ENCODE data around the gene STX1A.
"Not testable (repeated sequence)": the region's sequence is repeated elsewhere in the genome, so short reads cannot be mapped to it uniquely, and the experiment has no call there.

Gene STX1A

DNA sequence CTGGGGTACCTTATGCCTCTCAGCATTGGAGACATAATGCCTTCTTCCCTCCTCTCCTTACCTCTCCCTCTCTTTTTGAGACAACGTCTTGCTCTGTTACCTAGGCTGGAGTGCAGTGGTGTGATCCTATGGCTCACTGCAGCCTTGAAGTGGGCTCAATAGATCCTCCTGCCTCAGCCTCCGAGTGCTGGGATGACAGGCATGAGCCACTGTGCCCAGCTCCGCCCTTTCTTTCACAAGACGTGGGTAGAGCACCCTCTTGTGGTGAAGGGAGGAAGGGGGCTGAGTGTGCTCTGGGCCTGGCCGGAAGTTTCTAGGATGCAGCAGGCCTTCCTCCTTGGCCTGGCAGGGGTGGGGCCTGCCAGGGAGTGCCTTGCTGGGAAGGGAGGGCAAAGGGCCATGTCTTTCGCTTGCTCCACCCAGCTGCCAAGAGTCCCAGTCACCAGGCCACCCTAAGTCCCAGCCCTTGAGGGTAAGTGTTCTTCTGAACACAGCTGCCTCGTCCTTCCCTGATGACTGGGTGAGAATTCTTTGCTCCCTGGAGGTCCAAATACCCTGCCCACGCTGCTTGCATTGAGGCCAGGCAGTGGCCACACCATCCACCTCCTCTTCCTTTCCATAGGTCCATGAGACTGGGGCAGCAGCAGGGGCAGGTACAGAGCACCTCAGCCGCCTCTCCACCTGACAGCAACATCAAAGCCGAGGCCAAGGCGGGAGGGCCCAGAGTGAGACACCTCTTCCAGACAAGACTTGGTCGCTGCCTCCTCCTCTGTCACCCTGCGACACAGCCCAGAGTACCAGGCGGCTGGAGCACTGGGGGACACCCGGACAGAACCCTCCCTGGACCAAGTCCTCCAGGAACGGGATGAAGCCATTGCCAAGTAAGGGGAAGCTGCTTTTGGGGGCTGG lies 15.4 kb upstream of the STX1A start:
- DNase-seq = peak; percentile 95

DNA sequence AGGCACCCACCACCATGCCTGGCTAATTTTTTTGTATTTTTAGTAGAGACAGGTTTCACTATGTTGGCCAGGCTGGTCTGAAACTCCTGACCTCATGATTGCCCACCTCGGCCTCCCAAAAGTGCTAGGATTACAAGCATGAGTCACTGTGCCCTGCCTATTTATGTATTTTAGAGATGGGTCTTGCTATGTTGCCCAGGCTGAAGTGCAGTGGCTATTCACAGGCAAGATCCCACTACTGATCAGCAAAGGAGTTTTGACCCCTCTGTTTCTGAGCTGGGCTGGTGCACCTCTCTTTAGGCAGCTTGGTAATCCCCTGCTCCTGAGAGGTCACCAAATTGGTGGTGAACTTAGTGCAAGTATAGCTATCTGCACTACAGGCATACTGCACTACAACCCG lies 12.9 kb upstream of the STX1A start:
- DNase-seq = no peak

DNA sequence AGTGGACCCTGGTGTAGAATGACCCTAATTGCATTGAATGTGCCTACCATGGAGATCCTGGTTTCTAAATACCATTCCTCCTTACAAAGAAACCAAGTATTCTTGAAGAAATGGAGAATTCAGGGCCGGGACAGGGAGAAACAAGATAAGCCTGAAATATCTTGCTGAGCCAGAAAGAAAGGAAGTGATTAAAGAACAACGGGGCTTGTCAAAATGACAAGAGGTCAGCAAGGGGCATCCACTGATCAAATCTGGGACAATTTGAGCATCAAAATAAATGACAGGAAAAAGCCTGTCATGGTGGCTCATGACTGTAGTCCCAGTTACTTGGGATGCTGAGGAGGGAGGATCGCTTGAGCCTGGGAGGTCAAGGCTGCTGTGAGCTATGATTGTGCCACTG lies 11.0 kb upstream of the STX1A start:
- DNase-seq = no peak

DNA sequence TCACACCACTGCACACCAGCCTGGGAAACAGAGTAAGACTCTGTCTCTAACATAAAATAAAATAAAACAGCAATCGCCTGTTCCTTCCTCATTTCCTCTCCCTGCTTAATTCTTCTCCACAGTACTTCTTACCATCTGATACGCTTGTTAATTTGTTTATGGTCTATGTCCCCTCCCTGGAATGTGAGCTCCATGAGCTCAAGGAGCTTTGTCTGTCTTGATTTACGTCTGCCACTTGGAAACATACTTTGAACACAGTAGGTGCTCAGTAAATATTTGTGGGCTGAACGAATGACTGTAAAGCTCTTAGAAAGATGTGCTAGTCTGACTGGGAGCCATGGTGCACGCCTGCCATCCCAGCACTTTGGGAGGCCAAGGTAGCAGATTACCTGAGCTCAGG lies 9.1 kb upstream of the STX1A start:
- DNase-seq = no peak

DNA sequence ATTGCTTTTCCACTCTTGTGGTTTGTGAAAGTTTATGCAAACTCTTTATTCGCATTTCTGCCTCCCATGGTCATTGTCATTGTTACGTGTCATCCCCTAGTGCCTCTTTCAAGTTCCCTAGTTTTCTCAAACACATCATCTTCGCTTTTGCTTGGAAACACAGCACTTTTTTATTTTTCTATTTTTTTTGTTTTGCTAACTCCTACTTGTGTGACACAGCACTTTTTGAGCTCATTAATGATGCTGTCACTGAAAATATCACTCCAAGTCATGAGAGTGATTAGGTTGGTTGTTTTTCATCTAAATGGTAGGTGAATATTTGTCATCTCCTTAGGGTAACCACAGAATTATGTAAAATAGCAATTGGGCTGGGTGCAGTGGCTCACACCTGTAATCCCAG lies 8.5 kb upstream of the STX1A start:
- DNase-seq = no peak

DNA sequence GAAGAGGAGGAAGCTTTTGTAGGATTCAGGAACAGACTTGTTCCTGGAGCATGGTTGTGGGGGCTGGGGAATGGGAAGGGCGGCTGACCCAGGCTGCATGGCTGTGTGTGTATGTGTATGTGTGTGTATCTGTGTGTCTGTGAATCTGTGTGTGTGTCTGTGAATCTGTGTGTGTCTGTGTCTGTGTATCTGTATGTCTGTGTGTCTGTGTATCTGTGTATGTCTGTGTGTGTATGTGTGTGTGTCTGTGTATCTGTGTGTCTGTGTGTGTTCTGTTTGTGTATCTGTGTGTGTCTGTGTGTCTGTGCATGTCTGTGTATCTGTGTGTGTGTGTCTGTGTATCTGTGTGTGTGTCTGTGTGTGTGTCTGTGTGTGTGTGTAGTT lies 6.6 kb upstream of the STX1A start:
- no peak for DNase-seq

DNA sequence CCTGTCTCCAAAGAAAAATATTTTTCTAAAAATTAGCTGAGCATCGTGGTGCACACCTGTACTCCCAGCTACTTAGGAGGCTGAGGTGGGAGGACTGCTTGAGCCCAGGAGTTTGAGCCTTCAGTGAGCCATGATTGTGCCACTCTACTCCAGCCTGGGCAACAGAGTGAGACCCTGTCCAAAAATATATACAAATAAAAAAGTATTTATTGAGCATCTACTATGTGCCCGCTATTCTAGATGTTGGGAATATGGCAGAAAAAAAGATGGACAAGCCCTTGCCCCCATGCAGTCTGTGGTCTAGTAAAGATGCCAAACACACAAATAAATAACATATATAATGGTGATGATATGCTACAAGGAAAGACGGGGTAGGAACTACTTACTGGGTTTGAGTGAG lies 4.3 kb upstream of the STX1A start:
- DNase-seq = no peak

DNA sequence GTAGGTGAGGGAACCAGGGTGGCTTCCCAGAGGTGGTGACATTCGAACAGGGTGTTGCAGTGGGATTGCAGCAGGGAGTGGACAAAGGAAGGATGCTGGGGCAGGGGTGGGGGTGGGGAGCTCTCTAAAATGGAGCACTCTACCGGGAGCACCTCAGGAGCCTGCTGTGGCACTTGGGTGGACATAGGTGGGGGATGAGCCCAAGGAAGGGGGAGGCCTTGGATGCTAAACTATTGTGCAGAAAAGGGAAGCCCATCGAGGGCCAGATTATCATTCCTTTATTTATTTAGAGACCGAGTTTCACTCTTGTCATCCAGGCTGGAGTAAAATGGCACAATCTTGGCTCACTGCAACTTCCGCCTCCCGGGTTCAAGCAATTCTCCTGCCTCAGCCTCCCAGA lies 3.3 kb upstream of the STX1A start:
- no peak for DNase-seq

DNA sequence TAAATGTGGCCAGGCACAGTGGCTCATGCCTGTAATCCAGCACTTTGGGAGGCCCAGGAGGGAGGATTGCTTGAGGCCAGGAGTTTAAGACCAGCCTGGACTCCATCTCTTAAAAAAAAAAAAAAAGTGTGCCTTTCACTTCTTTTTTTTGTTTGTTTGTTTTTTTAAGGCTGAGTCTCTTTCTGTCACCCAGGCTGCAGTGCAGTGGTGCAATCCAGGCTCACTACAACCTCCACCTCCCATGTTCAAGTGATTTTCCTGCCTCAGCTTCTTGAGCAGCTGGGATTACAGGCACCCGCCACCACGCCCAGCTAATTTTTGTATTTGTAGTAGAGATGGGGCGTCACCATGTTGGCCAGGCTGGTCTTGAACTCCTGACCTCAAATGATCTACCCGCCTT lies 2.7 kb upstream of the STX1A start:
- not testable (repeated sequence) for DNase-seq

DNA sequence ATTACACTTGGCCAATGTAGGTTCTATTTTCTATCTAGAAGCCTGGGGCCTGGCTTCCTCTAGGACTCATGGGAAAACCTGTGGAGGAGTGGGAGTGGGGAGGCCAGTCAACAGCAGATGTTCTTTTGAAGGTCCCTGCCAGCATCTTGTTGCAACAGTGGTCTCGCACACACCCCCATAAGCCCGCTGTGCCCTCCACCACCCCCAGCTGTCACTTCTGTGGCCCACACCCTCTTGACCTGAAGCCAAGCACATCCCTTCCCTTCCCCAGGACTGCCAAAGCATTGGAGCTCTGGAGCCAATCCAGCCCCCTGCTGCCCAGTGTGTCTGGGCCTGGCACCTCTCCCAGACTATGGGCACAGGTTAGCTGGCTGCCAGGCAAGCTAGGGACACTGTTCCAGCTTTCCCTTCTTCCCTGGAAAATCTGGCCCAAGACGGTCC lies 1.9 kb upstream of the STX1A start:
- no peak for DNase-seq

DNA sequence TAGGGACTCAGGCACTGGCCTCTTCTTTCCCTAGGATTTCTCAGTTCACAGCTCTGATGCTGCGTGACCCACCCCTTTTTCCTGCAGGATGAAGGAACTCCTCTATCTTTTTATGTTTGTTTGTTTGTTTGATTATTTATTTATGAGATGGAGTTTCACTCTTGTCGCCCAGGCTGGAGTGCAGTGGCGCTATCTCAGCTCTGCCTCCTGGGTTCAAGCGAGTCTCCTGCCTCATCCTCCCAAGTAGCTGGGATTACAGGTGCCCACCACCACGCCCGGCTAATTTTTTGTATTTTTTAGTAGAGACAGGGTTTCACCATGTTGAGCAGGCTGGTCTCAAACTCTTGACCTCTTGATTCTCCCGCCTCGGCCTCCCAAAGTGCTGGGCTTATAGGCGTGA lies 974 bp upstream of the STX1A start:
- DNase-seq = not testable (repeated sequence)

DNA sequence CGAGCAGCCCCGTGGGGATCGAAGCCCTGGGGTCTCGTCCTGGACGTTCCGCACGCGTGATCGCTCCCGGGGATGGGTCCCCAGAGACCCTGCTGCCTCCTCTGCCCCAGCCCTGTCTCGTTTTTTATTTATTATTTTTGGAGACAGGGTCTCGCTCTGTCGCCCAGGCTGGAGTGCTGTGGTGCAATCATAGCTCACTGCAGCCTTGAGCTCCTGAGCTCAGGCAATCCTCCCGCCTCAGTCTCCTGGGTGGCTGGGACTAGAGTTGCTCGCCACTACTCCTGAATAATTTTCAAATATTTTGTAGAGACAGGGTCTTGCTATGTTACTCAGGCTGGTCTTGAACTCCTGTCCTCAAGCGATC lies 319 bp upstream of the STX1A start:
- no peak for DNase-seq

DNA sequence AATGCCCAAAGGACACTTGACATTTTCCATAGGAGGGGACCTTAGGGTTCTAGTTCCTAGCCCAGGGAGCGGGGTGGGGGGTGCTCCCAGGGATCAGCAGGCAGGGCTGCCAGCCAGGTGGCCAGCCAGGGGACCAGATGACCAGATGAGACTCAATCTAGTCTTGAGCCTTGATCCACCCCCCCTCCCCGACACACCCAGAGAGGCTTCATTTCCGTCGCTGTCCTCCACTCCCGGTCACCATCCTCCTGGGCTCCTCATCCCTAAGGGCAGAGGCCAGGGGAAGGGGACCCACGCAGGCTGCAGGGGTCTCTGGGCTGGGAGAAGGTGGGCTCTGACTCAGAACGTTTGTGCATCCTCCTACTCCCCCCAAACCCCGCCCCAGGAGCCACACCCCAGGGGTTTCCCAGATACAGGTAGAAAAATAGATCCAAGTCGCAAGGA lies 1.0 kb downstream of the STX1A start:
- no peak for DNase-seq

DNA sequence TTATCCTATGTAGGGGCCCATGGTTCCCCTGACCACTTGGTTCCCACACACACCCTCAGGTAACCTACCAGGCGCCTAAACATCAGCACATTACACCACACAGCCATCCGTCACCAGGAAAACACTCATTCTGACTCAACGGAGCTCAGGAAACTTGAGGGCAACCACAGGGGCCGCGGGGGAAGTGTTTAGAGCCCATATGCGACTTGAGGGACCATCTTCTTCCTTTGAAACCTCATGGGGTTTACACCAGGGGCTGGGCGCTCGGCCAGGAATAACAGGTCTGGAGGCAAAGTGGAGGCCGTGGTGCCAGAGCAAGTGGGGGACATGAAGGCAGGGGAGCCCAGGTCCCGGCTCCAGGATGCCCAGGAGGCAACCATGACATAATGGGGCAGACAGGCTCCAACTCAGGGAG lies 1.5 kb downstream of the STX1A start:
- peak; percentile 96 for DNase-seq

DNA sequence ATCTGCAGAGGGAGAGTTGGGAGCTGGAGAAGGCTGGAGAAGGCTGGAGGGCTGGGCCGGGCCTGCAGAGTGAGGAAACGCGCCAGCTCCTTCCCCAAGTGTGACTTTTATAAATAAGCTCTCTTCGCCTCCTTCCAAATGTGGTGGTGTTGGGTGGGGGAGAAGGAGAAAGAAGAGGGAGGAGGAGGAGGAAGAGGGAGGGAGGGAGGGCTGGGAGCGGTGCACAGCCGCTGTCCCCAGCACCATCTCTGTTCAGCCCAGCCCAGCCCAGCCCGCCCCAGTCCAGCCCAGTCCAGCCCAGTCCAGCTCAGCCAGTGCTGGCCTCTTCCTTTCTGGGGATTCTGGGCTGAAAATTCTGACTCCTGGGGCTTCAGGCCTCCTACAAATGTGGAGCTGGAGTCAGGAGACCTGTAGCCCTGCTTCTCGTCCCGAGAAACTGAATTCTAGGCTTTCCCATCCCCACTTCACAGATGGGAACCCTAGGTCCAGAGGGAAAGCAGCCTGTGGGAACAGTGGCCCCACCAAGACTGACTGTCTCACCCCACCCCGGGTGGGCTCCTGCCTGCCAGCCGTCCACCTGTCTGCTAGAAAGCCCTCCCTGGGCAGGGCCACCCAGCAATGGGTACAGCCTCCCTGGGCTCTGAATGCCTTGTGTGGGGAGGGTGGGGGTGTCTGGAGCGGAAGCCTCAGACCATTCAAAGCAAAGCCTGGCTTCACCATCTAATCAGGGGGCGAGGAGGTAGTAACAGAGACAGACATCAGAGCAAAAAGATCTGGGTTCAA lies 2.3 kb downstream of the STX1A start:
- no peak for DNase-seq

DNA sequence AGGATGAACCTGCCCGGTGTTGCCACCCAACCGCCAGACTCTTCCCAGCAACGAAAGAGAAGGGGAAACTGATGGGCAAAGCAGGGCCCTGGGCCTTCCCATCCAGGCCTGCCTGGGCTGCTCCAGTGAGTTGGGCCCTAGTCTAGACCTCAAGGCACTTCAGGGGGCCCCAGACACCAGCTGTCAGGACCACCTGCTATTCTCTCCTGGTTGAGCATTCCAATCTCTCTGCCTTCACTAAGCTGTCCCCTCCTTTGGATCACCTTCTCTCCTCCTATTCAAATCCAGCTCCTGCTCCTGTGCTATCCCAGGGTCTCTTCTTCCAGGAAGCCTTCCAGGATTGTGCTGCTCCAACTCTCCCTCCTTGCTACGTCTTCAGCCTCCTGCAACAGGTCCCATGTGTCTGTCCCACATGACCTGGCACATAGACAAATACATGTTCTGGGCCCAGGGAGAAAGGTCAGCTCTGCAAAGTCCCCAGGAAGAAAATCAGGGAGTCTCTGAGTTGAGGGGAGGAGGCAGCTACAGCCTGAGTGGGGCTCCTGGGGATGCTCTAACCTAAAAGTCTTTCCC lies 3.1 kb downstream of the STX1A start:
- DNase-seq = no peak

DNA sequence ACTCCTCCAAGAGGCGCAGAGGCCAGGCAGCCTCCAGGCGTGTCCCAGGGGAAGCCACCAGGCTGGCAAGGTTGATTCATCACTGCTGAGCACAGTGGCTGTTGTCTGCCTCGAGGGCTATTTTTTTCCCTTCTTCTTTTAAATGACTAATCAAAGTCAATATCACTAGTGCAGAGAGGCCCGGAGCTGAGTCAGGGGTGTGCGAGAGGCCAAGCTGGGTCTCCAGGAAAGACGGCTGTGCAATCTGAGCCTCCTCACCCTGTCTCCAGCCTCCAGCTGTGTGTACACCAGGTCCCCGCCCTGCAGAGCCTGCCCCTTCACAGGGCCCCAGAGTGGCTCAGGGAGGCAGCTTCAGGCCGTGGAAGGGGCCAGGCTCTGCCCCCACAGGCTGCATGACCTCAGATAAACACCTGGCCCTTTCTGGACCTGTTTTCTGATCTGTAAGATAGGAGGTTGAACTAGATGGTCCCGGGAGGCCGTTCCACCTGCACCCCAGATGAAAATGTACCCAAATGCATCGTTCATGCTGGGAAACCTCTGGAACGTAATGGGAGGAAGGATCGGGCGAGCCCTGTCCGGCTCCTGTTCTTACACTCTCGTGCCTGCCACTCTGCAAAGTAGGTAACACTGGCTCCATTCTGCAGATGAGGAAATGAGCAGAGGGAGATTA lies 3.7 kb downstream of the STX1A start:
- DNase-seq = peak; percentile 96

DNA sequence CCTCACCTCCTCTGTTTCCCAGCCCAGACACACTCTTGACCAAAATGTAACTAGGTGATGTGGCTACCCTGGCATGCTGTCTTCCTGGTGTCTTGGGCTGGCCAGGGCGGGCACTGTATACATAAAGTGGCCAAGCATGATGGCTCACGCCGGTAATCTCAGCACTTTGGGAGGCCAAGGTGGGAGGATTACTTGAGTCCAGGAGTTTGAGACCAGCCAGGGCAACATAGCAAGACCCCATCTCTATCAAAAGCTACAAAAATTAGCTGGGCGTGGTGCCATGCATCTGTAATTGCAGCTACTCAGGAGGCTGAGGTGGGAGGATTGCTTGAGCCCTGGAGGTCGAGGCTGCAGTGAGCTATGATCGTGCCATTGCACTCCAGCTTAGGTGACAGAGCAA lies 6.2 kb downstream of the STX1A start:
- DNase-seq = not testable (repeated sequence)

DNA sequence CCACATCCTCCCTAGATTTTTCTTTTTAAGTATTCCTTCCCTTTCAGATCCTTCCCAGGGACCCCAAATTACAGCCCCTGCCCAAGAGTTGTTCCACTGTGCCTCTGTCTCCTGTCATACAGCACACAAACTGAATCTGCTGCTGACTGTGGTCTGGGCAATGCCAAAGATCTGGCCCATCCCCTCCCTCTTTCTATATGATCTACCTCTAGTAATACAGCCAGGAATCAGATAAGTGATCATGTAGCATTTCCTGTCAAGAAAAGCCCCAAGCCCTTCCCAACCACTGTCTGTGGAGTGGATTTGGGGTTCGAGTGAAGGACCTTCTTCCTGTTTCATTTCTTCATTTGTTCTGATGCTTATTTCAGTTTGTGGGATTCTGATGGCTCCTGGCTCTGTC lies 6.7 kb downstream of the STX1A start:
- no peak for DNase-seq

DNA sequence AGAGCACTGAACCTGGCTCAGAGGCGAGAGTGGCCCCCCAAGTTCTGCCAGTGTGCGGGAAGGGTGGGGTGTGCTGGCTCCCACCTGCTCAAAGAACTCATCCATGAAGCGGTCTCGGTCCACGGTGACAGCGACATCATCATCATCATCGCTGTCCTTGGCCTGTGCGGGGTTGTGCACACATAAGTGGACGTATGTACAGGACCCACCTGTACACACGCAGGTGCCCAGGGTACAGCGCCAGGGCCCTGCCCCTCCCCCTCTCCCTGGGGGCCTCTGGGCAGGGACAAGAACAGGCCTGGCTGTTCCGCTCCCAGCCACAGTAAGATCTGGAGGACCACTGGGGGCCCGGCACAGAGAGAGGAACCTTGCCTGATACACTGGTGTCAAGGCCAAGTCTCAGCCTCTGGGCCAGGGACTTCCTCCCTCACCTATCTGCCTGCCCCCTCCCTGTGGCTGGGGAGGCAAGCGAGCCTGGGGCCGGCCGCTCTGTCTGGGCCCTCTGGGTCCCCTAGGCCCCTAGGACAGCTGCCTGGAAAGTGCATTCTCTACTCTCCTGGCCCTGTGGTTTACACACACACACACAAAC lies 10.4 kb downstream of the STX1A start:
- DNase-seq = no peak

DNA sequence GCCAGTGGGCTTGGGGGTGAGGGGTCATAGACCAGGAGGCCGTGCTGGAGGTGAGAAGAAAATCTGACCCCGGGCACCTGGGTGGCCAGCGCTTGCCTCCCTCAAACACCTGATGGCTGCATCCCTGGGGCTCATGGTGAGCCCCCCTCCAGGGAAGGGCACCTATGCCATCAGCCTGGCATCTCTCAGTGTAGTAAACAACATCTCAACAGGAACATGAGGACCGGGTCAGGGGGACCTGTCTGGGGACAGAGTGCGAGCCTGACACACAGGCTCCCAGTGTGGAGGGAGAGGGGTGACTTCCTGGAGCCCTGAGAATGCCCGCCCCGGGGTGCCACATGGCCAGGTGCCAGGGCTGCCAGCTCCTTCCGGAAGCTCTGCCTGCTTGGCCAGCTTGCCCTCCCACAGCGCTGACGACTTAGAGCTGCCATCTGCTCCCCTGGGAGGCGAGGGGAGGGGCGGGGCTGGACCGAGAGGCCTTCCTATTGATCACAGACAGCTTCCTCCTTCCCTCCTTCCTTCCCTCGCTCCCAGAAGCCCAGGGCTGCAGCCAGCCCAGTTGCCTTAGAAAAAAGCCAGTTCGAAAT lies 12.3 kb downstream of the STX1A start:
- no peak for DNase-seq
